Measurements from ENCODE around the gene SERPIND1. TPM values are rescaled to one million over a fixed set of nuclear protein-coding genes. Genes with fewer than 3 reads are reported as not detected.

The SERPIND1 gene
- total and polyA plus RNA-seq, 10 of the 15 experiments (the other 5 are each of a cell fraction or from before 2014, with no cell fraction given): 0.08 to 0.85 (median 0.38) TPM; not detected in 1

DNA sequence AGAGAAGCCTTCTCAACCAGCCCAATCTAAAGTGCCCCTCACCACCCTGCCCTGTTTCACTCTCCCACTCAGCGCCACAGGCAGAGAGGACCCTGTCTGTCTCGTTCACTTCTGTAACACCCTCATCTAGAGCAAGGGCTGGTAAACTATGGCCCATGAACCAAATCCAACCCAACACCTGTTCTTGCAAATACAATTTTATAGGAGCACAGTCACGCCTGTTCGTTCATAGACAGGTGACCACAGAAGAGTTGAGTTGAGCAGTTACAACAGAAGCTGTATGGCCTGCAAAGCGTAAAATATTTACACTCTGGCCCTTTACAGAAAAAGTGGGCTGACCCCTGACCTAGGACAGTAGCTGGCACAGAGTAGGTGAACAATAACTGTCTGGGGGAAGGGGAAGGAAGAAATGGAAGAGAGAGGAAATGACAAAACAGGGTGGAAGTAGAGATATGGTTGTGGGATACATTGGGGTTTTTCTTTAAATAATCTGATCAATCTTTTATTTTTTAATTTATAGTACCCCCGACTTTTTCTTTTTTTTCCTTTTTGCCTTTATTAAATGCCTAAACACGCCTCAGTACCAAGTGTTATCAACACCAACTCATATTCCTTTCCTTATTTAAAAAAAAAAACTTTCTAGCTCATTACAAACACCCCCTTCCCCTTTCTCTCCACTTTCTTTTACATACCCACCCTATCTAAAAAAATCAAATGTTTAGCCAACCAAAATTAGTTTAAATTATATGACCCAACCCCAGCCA lies 20.9 kb downstream of the SERPIND1 start:
- Histone ChIP-seq H3K36me3 (ENCODE audit: control insufficient read depth in 2 of 2, insufficient read depth in 2 of 2, low read length in 1 of 2) (peaks cover 9 to 14% of the 10 kb centered on the region in 2 experiments; a peak in 3 of 4 replicates), H3K27me3 (replicated peaks in 1 of 2; ENCODE audit: control insufficient read depth in 2 of 2, insufficient read depth in 2 of 2, low read length in 1 of 2) (no peaks in the 10 kb centered on the region), H3K9ac (ENCODE audit: control insufficient read depth, insufficient read depth, low read length) (no peak overlapping the region), H4K20me1 (ENCODE audit: control insufficient read depth, insufficient read depth) (no peaks in the 10 kb centered on the region), H3K27ac (ENCODE audit: control insufficient read depth, insufficient read depth) (no peak overlapping the region), H3K4me1 (ENCODE audit: control insufficient read depth, insufficient read depth, low read length) (no peaks in the 10 kb centered on the region), H3K79me2 (ENCODE audit: control insufficient read depth, insufficient read depth, low read length) (no peaks in the 10 kb centered on the region), H3K4me3 (no peak overlapping the region), H3K4me2 (ENCODE audit: control insufficient read depth, insufficient read depth) (no peak overlapping the region), H3K9me3 (replicated peaks; ENCODE audit: control insufficient read depth, insufficient read depth, low read length) (no peaks in the 10 kb centered on the region), H2AFZ (ENCODE audit: control insufficient read depth, low read depth, low read length) (no peak overlapping the region)
- ChIA-PET RAD21 (ENCODE audit: unreplicated experiment) (no interaction called here), SMC1A (ENCODE audit: uncharacterized antibody, unreplicated experiment) (no interaction called here), CTCF (interaction anchor here (0.6 to 2.3 kb wide), 3 partner anchors 10 to 26 kb away, joined by 3 to 10 read pairs (median 4); no protein-coding TSS in a partner anchor), POLR2A (no interaction called here)
- FAIRE-seq (no peak), DNase-seq (ENCODE audit: low read depth, low spot score) (no peak), ATAC-seq (no peak)
- WGBS (ENCODE audit: insufficient coverage, insufficient replicate concordance, low lambda C conversion rate, missing lambda C conversion rate): 99% methylated on average over 7 of the region's 7 CpGs
- in situ Hi-C loops (cut with MboI) (no loop called here), intact Hi-C loops (cut with micrococcal nuclease; ENCODE audit: unreplicated experiment) (no loop called here)
- BruUV-seq (replicated peaks): no TSS peak
- TF ChIP-seq KAT2A (conservative IDR thresholded peaks at IDR 0.05; ENCODE audit: control insufficient read depth, low read depth, low read length) (no peak), MEF2A (IDR thresholded peaks at IDR 0.05; ENCODE audit: insufficient read depth, low read depth, low read length) (no peak), SIN3A (IDR thresholded peaks at IDR 0.05; ENCODE audit: low read depth, low read length) (no peak), CBFB (IDR thresholded peaks at IDR 0.05; ENCODE audit: low read depth) (no peak), NR2F1 (conservative IDR thresholded peaks at IDR 0.05) (no peak)
- TF ChIP-seq, protein P1, sequence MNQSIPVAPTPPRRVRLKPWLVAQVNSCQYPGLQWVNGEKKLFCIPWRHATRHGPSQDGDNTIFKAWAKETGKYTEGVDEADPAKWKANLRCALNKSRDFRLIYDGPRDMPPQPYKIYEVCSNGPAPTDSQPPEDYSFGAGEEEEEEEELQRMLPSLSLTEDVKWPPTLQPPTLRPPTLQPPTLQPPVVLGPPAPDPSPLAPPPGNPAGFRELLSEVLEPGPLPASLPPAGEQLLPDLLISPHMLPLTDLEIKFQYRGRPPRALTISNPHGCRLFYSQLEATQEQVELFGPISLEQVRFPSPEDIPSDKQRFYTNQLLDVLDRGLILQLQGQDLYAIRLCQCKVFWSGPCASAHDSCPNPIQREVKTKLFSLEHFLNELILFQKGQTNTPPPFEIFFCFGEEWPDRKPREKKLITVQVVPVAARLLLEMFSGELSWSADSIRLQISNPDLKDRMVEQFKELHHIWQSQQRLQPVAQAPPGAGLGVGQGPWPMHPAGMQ (IDR thresholded peaks at IDR 0.05; ENCODE audit: borderline replicate concordance): no peak
- TF ChIP-seq, protein P2, sequence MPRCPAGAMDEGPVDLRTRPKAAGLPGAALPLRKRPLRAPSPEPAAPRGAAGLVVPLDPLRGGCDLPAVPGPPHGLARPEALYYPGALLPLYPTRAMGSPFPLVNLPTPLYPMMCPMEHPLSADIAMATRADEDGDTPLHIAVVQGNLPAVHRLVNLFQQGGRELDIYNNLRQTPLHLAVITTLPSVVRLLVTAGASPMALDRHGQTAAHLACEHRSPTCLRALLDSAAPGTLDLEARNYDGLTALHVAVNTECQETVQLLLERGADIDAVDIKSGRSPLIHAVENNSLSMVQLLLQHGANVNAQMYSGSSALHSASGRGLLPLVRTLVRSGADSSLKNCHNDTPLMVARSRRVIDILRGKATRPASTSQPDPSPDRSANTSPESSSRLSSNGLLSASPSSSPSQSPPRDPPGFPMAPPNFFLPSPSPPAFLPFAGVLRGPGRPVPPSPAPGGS (IDR thresholded peaks at IDR 0.05; ENCODE audit: borderline replicate concordance, insufficient read depth, low read depth, low read length, poor library complexity, severe bottlenecking): no peak
- TF ChIP-seq, protein P3, sequence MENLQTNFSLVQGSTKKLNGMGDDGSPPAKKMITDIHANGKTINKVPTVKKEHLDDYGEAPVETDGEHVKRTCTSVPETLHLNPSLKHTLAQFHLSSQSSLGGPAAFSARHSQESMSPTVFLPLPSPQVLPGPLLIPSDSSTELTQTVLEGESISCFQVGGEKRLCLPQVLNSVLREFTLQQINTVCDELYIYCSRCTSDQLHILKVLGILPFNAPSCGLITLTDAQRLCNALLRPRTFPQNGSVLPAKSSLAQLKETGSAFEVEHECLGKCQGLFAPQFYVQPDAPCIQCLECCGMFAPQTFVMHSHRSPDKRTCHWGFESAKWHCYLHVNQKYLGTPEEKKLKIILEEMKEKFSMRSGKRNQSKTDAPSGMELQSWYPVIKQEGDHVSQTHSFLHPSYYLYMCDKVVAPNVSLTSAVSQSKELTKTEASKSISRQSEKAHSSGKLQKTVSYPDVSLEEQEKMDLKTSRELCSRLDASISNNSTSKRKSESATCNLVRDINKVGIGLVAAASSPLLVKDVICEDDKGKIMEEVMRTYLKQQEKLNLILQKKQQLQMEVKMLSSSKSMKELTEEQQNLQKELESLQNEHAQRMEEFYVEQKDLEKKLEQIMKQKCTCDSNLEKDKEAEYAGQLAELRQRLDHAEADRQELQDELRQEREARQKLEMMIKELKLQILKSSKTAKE (IDR thresholded peaks at IDR 0.05; ENCODE audit: low read depth, poor library complexity, severe bottlenecking): no peak

Measured in GM12878 (cell line).